AG10803 (cell line): ENCODE results near the gene DDC.

Experiments used
- DNase-seq: peaks from one replicate; pipeline ENCODE4 v3.0.0; 2010; ENCODE audit warnings: low read depth
- H3K4me3 ChIP-seq: 2 replicates; pipeline ENCODE4 v1.5.1; 2011; ENCODE audit warnings: mild to moderate bottlenecking, low read length, control low read depth
- CTCF ChIP-seq: conservative IDR thresholded peaks from 2 replicates; pipeline ENCODE4 v1.5.1; 2011; ENCODE audit warnings: mild to moderate bottlenecking, low read length, control low read depth, inconsistent platforms

The DDC gene

GRCh38 chr7:50594734-50595485 lies 29.7 kb upstream of the DDC start:
- TF ChIP-seq CTCF = no peak
- no peak overlapping the region for H3K4me3 ChIP-seq
- DNase-seq = no peak

GRCh38 chr7:50594136-50594535 lies 28.9 kb upstream of the DDC start:
- no peak overlapping the region for H3K4me3 ChIP-seq
- no peak for TF ChIP-seq CTCF
- DNase-seq = no peak

- no peak overlapping the region for H3K4me3 ChIP-seq
- TF ChIP-seq CTCF = no peak
- DNase-seq = no peak
Measured at GRCh38 chr7:50592940-50593339, 27.7 kb upstream of the DDC start.

- TF ChIP-seq CTCF = no peak
- DNase-seq = no peak
- H3K4me3 ChIP-seq = no peak overlapping the region
Measured at GRCh38 chr7:50591480-50592438, 26.6 kb upstream of the DDC start.

GRCh38 chr7:50591098-50591479 lies 25.9 kb upstream of the DDC start:
- no peak overlapping the region for H3K4me3 ChIP-seq
- TF ChIP-seq CTCF = no peak
- DNase-seq = no peak

- no peak overlapping the region for H3K4me3 ChIP-seq
- DNase-seq = no peak
- TF ChIP-seq CTCF = no peak
Measured at GRCh38 chr7:50590535-50590934, 25.3 kb upstream of the DDC start.
